Bone marrow (tissue), 2 donors: ENCODE data around the gene CACNA1F.

Source experiments
- DNase-seq, 2 donors: peaks; one replicate each; lab custom pipeline; 2025; lab: John Stamatoyannopoulos, UW

Gene CACNA1F

GRCh38 chrX:49233176-49233575, at the start of gene CACNA1F:
Gene CACNA1F (minus strand): TSS chrX:49233340. CDS start chrX:49233309, 31 bp downstream.
- no peak for DNase-seq

GRCh38 chrX:49282647-49283011, 49.5 kb upstream of the CACNA1F start:
- DNase-seq: no peak

GRCh38 chrX:49278081-49278480, 44.9 kb upstream of the CACNA1F start:
- DNase-seq: no peak

GRCh38 chrX:49277535-49277830, 44.3 kb upstream of the CACNA1F start:
- DNase-seq: no peak

- no peak for DNase-seq
Observed at GRCh38 chrX:49276671-49277534, 43.8 kb upstream of the CACNA1F start.

GRCh38 chrX:49276207-49276606, 43.1 kb upstream of the CACNA1F start:
- no peak for DNase-seq

- no peak for DNase-seq
Observed at GRCh38 chrX:49273181-49273727, 40.1 kb upstream of the CACNA1F start.

- DNase-seq: no peak
Observed at GRCh38 chrX:49272421-49272820, 39.3 kb upstream of the CACNA1F start.

- no peak for DNase-seq
Observed at GRCh38 chrX:49271341-49271740, 38.2 kb upstream of the CACNA1F start.

GRCh38 chrX:49270249-49270921, 37.2 kb upstream of the CACNA1F start:
- no peak for DNase-seq

- peak in 1 of 2 donors; percentile 48 for DNase-seq
Observed at GRCh38 chrX:49269767-49270248, 36.7 kb upstream of the CACNA1F start, which contains the start of gene PPP1R3F. Gene PPP1R3F (plus strand): TSS chrX:49269793. CDS start chrX:49269870, 77 bp downstream.

- DNase-seq: peak; percentile 68 to 96
Observed at GRCh38 chrX:49269010-49269766, 36.0 kb upstream of the CACNA1F start.

- no peak for DNase-seq
Observed at GRCh38 chrX:49268702-49269009, 35.5 kb upstream of the CACNA1F start.

GRCh38 chrX:49266523-49267445, 33.6 kb upstream of the CACNA1F start:
- no peak for DNase-seq

- no peak for DNase-seq
Observed at GRCh38 chrX:49264460-49264859, 31.3 kb upstream of the CACNA1F start, which contains the start of gene FOXP3. Gene FOXP3 (minus strand): TSS chrX:49264710. CDS start chrX:49258505, 6,205 bp downstream.

GRCh38 chrX:49263631-49264030, 30.5 kb upstream of the CACNA1F start:
- no peak for DNase-seq

GRCh38 chrX:49262603-49263002, 29.5 kb upstream of the CACNA1F start:
- DNase-seq: no peak

GRCh38 chrX:49260221-49260985, 27.3 kb upstream of the CACNA1F start:
- no peak for DNase-seq

- no peak for DNase-seq
Observed at GRCh38 chrX:49258749-49259124, 25.6 kb upstream of the CACNA1F start.
